ENCODE data around the gene IL18RAP. TPM values are rescaled to one million over a fixed set of nuclear protein-coding genes. Genes with fewer than 3 reads are reported as not detected.

Gene IL18RAP
- total RNA-seq, 1 experiment from 2014 or later: not detected

- Mint-ChIP-seq H3K9me3 (no peaks in the 10 kb centered on the region), H3K27me3 (ENCODE audit: low read depth) (no peaks in the 10 kb centered on the region; the same call in 1 of the 2 replicates), H3K36me3 (no peaks in the 10 kb centered on the region), H3K4me3 (no peak overlapping the region), H3K4me1 (no peaks in the 10 kb centered on the region), H3K27ac (no peak overlapping the region)
- TF ChIP-seq FOXK1 (CRISPR knock-in tag; IDR thresholded peaks at IDR 0.05): no peak
- no peak for TF ChIP-seq ZNF425 (CRISPR knock-in tag; conservative IDR thresholded peaks at IDR 0.05)
- TF ChIP-seq ERG (CRISPR knock-in tag; IDR thresholded peaks at IDR 0.05): no peak
- TF ChIP-seq, protein P1, sequence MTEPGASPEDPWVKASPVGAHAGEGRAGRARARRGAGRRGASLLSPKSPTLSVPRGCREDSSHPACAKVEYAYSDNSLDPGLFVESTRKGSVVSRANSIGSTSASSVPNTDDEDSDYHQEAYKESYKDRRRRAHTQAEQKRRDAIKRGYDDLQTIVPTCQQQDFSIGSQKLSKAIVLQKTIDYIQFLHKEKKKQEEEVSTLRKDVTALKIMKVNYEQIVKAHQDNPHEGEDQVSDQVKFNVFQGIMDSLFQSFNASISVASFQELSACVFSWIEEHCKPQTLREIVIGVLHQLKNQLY (CRISPR knock-in tag; IDR thresholded peaks at IDR 0.05): no peak
- TF ChIP-seq PRRX2 (CRISPR knock-in tag; IDR thresholded peaks at IDR 0.05): no peak
- TF ChIP-seq ZBTB43 (CRISPR knock-in tag; IDR thresholded peaks at IDR 0.05): no peak
- no peak for TF ChIP-seq CDX4 (CRISPR knock-in tag; IDR thresholded peaks at IDR 0.05; ENCODE audit: borderline replicate concordance)
- no peak for TF ChIP-seq NR1H2 (CRISPR knock-in tag; IDR thresholded peaks at IDR 0.05)
- TF ChIP-seq JUN (CRISPR knock-in tag; IDR thresholded peaks at IDR 0.05): no peak
- TF ChIP-seq, protein P2, sequence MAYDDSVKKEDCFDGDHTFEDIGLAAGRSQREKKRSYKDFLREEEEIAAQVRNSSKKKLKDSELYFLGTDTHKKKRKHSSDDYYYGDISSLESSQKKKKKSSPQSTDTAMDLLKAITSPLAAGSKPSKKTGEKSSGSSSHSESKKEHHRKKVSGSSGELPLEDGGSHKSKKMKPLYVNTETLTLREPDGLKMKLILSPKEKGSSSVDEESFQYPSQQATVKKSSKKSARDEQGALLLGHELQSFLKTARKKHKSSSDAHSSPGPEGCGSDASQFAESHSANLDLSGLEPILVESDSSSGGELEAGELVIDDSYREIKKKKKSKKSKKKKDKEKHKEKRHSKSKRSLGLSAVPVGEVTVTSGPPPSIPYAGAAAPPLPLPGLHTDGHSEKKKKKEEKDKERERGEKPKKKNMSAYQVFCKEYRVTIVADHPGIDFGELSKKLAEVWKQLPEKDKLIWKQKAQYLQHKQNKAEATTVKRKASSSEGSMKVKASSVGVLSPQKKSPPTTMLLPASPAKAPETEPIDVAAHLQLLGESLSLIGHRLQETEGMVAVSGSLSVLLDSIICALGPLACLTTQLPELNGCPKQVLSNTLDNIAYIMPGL (CRISPR knock-in tag; IDR thresholded peaks at IDR 0.05): no peak
- no peak for TF ChIP-seq TP53 (CRISPR knock-in tag; IDR thresholded peaks at IDR 0.05)
- no peak for TF ChIP-seq NR3C1 (CRISPR knock-in tag; conservative IDR thresholded peaks at IDR 0.05; ENCODE audit: low read depth)
- no peak for TF ChIP-seq TCF7 (CRISPR knock-in tag; IDR thresholded peaks at IDR 0.05; ENCODE audit: low read depth)
- TF ChIP-seq CREB1 (CRISPR knock-in tag; IDR thresholded peaks at IDR 0.05): no peak
- TF ChIP-seq SP1 (CRISPR knock-in tag; conservative IDR thresholded peaks at IDR 0.05): no peak
- TF ChIP-seq ZNF121 (CRISPR knock-in tag; IDR thresholded peaks at IDR 0.05): no peak
- TF ChIP-seq NFATC4 (CRISPR knock-in tag; IDR thresholded peaks at IDR 0.05): no peak
- no peak for TF ChIP-seq CBFB (CRISPR knock-in tag; IDR thresholded peaks at IDR 0.05; ENCODE audit: low read depth)
- POLR2A ChIA-PET: no interaction called here
- DNase-seq (ENCODE audit: low spot score) (no peak), ATAC-seq (no peak)
- CTCF ChIA-PET: interaction anchor here (1.2 kb wide), 1 partner anchor 187 kb away, joined by 3 read pairs; no protein-coding TSS in a partner anchor
Observed at GRCh38 chr2:102438111-102438510, 15.2 kb downstream of the IL18RAP start.

GRCh38 chr2:102438578-102438977 is 15.6 kb downstream of the IL18RAP start:
- Mint-ChIP-seq H3K27ac (no peak overlapping the region), H3K4me3 (no peak overlapping the region), H3K27me3 (ENCODE audit: low read depth) (no peaks in the 10 kb centered on the region; the same call in 1 of the 2 replicates), H3K9me3 (no peaks in the 10 kb centered on the region), H3K4me1 (no peaks in the 10 kb centered on the region), H3K36me3 (no peaks in the 10 kb centered on the region)
- ATAC-seq (no peak), DNase-seq (ENCODE audit: low spot score) (no peak)
- CTCF ChIA-PET: no interaction called here
- POLR2A ChIA-PET: no interaction called here
- TF ChIP-seq USF1 (CRISPR knock-in tag; IDR thresholded peaks at IDR 0.05) (no peak), TP53 (CRISPR knock-in tag; IDR thresholded peaks at IDR 0.05) (no peak), GRHL2 (CRISPR knock-in tag; IDR thresholded peaks at IDR 0.05; ENCODE audit: insufficient replicate concordance, severe bottlenecking) (no peak), ZNF232 (CRISPR knock-in tag; IDR thresholded peaks at IDR 0.05) (no peak), SP1 (CRISPR knock-in tag; conservative IDR thresholded peaks at IDR 0.05) (no peak), ZNF219 (CRISPR knock-in tag; IDR thresholded peaks at IDR 0.05; ENCODE audit: borderline replicate concordance) (no peak)
- TF ChIP-seq, protein P3, sequence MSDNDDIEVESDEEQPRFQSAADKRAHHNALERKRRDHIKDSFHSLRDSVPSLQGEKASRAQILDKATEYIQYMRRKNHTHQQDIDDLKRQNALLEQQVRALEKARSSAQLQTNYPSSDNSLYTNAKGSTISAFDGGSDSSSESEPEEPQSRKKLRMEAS (CRISPR knock-in tag; IDR thresholded peaks at IDR 0.05): no peak
- TF ChIP-seq, protein P1 (CRISPR knock-in tag; IDR thresholded peaks at IDR 0.05): no peak

Measured in WTC11 (cell line).